ENCODE measurements around the gene PELI2. TPM values are rescaled to one million over a fixed set of nuclear protein-coding genes. Genes with fewer than 3 reads are reported as not detected.

The PELI2 gene
- total and polyA plus RNA-seq, 9 donors, result 13.0 to 36.8 (median 28.5) TPM

GRCh38 chr14:56177036-56177435, 58.8 kb downstream of the PELI2 start:
- no peak overlapping the region for H3K27ac ChIP-seq
- intact Hi-C loops (cut with DNase I), result no loop called here
- 87 to 94% (median 90%) methylated on average over 2 of the region's 2 CpGs for WGBS, 3 donors
- TF ChIP-seq EP300 (IDR thresholded peaks at IDR 0.05) (no peak), POLR2A (IDR thresholded peaks at IDR 0.05) (no peak), CTCF (IDR thresholded peaks at IDR 0.05) (no peak)
- H3K36me3 ChIP-seq, result no peaks in the 10 kb centered on the region
- no peak overlapping the region for H3K4me3 ChIP-seq
- no peak for DNase-seq
- no peaks in the 10 kb centered on the region for H3K9me3 ChIP-seq
- peaks cover 14% of the 10 kb centered on the region for H3K4me1 ChIP-seq (ENCODE audit: insufficient read depth)
- no peaks in the 10 kb centered on the region for H3K27me3 ChIP-seq

GRCh38 chr14:56180754-56181542, 62.7 kb downstream of the PELI2 start:
- TF ChIP-seq CTCF (IDR thresholded peaks at IDR 0.05) (no peak), EP300 (IDR thresholded peaks at IDR 0.05) (no peak)
- no peaks in the 10 kb centered on the region for H3K9me3 ChIP-seq
- no peaks in the 10 kb centered on the region for H3K36me3 ChIP-seq
- no peaks in the 10 kb centered on the region for H3K27me3 ChIP-seq
- H3K4me3 ChIP-seq, result no peak overlapping the region
- no peak overlapping the region for H3K27ac ChIP-seq
- DNase-seq, result no peak
- peaks cover 9% of the 10 kb centered on the region for H3K4me1 ChIP-seq (ENCODE audit: insufficient read depth)
- intact Hi-C loops (cut with DNase I), result no loop called here
- WGBS, 3 donors, result 78 to 83% (median 79%) methylated on average over 4 of the region's 4 CpGs

GRCh38 chr14:56181681-56182085, 63.5 kb downstream of the PELI2 start:
- WGBS, 3 donors, result 88 to 93% (median 93%) methylated on average over 2 of the region's 2 CpGs
- TF ChIP-seq EP300 (IDR thresholded peaks at IDR 0.05), result no peak
- TF ChIP-seq CTCF (IDR thresholded peaks at IDR 0.05), result no peak
- no peak for TF ChIP-seq POLR2A (IDR thresholded peaks at IDR 0.05)
- H3K27ac ChIP-seq, result peak overlapping the region in 1 of 2 donors; percentile 44

GRCh38 chr14:56182410-56182809, 64.2 kb downstream of the PELI2 start:
- H3K4me3 ChIP-seq, result no peak overlapping the region
- no peak for DNase-seq
- peaks cover 7% of the 10 kb centered on the region for H3K4me1 ChIP-seq (ENCODE audit: insufficient read depth)
- no peaks in the 10 kb centered on the region for H3K27me3 ChIP-seq
- H3K27ac ChIP-seq, result peak overlapping the region in 1 of 2 donors; percentile 44
- WGBS, 3 donors, result 22 to 45% (median 40%) methylated on average over 4 of the region's 4 CpGs
- no peaks in the 10 kb centered on the region for H3K9me3 ChIP-seq
- TF ChIP-seq EP300 (IDR thresholded peaks at IDR 0.05) (no peak), CTCF (IDR thresholded peaks at IDR 0.05) (no peak), POLR2A (IDR thresholded peaks at IDR 0.05) (no peak)
- H3K36me3 ChIP-seq, result no peaks in the 10 kb centered on the region
- intact Hi-C loops (cut with DNase I), result no loop called here

More at GRCh38 chr14:56181681-56182085, 63.5 kb downstream of the PELI2 start:
- intact Hi-C loops (cut with DNase I), result no loop called here
- no peak for DNase-seq
- H3K4me3 ChIP-seq, result no peak overlapping the region
- no peaks in the 10 kb centered on the region for H3K9me3 ChIP-seq
- no peaks in the 10 kb centered on the region for H3K36me3 ChIP-seq
- H3K4me1 ChIP-seq (ENCODE audit: insufficient read depth), result peaks cover 9% of the 10 kb centered on the region
- H3K27me3 ChIP-seq, result no peaks in the 10 kb centered on the region

Data from ovary (tissue), 9 donors.